HepG2 (cell line): Measurements from ENCODE around the gene SMIM24. TPM values are rescaled to one million over a fixed set of nuclear protein-coding genes. Genes with fewer than 3 reads are reported as not detected.

Source experiments
- AKAP8 ChIP-seq: sonication (generic); formaldehyde crosslinking; IDR thresholded peaks from 2 replicates; pipeline ENCODE4 v1.5.1; 2020; ENCODE audit warnings: mild to moderate bottlenecking, missing genetic modification reagents
- CBX2 ChIP-seq, 2 experiments: fragments of 200-600 bp in 1 of 2; sonication (generic); formaldehyde crosslinking in 1 of 2; IDR thresholded peaks; 2 replicates each; pipeline versions ENCODE4 v1.7.0 to v1.8.1; 2018 to 2022; ENCODE audit warnings: low read depth in 2 of 2, low read length in 1 of 2, mild to moderate bottlenecking in 1 of 2, missing genetic modification reagents in 1 of 2
- ELF1 ChIP-seq: sonication (generic); formaldehyde crosslinking; IDR thresholded peaks from 2 replicates; pipeline ENCODE4 v1.4.0; 2020; ENCODE audit warnings: missing genetic modification reagents
- ETS1 ChIP-seq: sonication (generic); formaldehyde crosslinking; IDR thresholded peaks from 2 replicates; pipeline ENCODE4 v1.4.0; 2020; ENCODE audit warnings: missing genetic modification reagents
- FOXC1 ChIP-seq: sonication (generic); formaldehyde crosslinking; IDR thresholded peaks from 2 replicates; pipeline ENCODE4 v1.8.0; 2022; ENCODE audit warnings: mild to moderate bottlenecking, missing genetic modification reagents, borderline replicate concordance
- GLI4 ChIP-seq: sonication (generic); formaldehyde crosslinking; IDR thresholded peaks from 2 replicates; pipeline ENCODE4 v1.5.1; 2020; ENCODE audit warnings: missing genetic modification reagents, mild to moderate bottlenecking, moderate library complexity, borderline replicate concordance
- HDAC1 ChIP-seq: sonication (generic); formaldehyde crosslinking; IDR thresholded peaks from 2 replicates; pipeline ENCODE4 v1.5.1; 2020; ENCODE audit warnings: mild to moderate bottlenecking, missing genetic modification reagents
- HES4 ChIP-seq: sonication (generic); formaldehyde crosslinking; IDR thresholded peaks from 2 replicates; pipeline ENCODE4 v1.9.0; 2021; ENCODE audit warnings: mild to moderate bottlenecking, missing genetic modification reagents, borderline replicate concordance
- HNRNPL ChIP-seq: fragments of 200-400 bp; formaldehyde crosslinking; IDR thresholded peaks from 2 replicates; pipeline ENCODE4 v1.6.1; 2017; ENCODE audit warnings: mild to moderate bottlenecking, low read depth, low read length
- HNRNPUL1 ChIP-seq: fragments of 200-400 bp; formaldehyde crosslinking; IDR thresholded peaks from 2 replicates; pipeline ENCODE4 v1.6.1; 2017; ENCODE audit warnings: low read depth, mild to moderate bottlenecking, low read length, moderate library complexity
- HOXA3 ChIP-seq: sonication (generic); formaldehyde crosslinking; IDR thresholded peaks from 2 replicates; pipeline ENCODE4 v1.5.0; 2020; ENCODE audit warnings: missing genetic modification reagents
- JDP2 ChIP-seq: sonication (generic); formaldehyde crosslinking; IDR thresholded peaks from 2 replicates; pipeline ENCODE4 v1.8.1; 2022; ENCODE audit warnings: missing genetic modification reagents, borderline replicate concordance
- KLF11 ChIP-seq: IDR thresholded peaks from 2 replicates; pipeline ENCODE4 v1.6.1; 2016; ENCODE audit warnings: missing compliant biosample characterization
- MAX ChIP-seq: IDR thresholded peaks from 2 replicates; pipeline ENCODE4 v1.6.1; 2012; ENCODE audit warnings: inconsistent platforms
- NR2F1 ChIP-seq, 2 experiments: fragments of 450-650 bp in 1 of 2; formaldehyde crosslinking in 1 of 2; IDR thresholded peaks; 2 replicates each; pipeline versions ENCODE4 v1.5.0 to v1.6.1; 2016 to 2020; ENCODE audit warnings: mild to moderate bottlenecking in 1 of 2, missing compliant biosample characterization in 1 of 2, missing genetic modification reagents in 1 of 2, moderate library complexity in 1 of 2
- POLR2AphosphoS5 ChIP-seq: IDR thresholded peaks from 2 replicates; pipeline ENCODE4 v1.6.1; 2012; ENCODE audit warnings: low read depth, low read length
- RBM22 ChIP-seq: fragments of 200-400 bp; formaldehyde crosslinking; optimal IDR thresholded peaks from 2 replicates; pipeline ENCODE3; 2017; ENCODE audit warnings: mild to moderate bottlenecking, low read length, moderate library complexity
- SIX1 ChIP-seq: sonication (generic); formaldehyde crosslinking; IDR thresholded peaks from 2 replicates; pipeline ENCODE4 v1.4.0; 2020; ENCODE audit warnings: missing genetic modification reagents, borderline replicate concordance
- THAP7 ChIP-seq: sonication (generic); formaldehyde crosslinking; IDR thresholded peaks from 2 replicates; pipeline ENCODE4 v1.8.1; 2023; ENCODE audit warnings: mild to moderate bottlenecking, missing genetic modification reagents
- TRIM22 ChIP-seq: fragments of 450-650 bp; IDR thresholded peaks from 2 replicates; pipeline ENCODE4 v1.6.1; 2017
- ZBTB7B ChIP-seq: sonication (generic); formaldehyde crosslinking; IDR thresholded peaks from 2 replicates; pipeline ENCODE4 v1.4.0; 2020; ENCODE audit warnings: missing genetic modification reagents
- ZNF354B ChIP-seq: sonication (generic); formaldehyde crosslinking; IDR thresholded peaks from 2 replicates; pipeline ENCODE4 v1.8.0; 2022; ENCODE audit warnings: mild to moderate bottlenecking, missing genetic modification reagents
- ZNF547 ChIP-seq: sonication (generic); formaldehyde crosslinking; IDR thresholded peaks from 2 replicates; pipeline ENCODE4 v1.5.1; 2020; ENCODE audit warnings: mild to moderate bottlenecking, missing genetic modification reagents
- ZNF580 ChIP-seq: IDR thresholded peaks from 2 replicates; pipeline ENCODE4 v1.6.1; 2016; ENCODE audit warnings: low read depth, borderline replicate concordance
- ZNF841 ChIP-seq: sonication (generic); formaldehyde crosslinking; IDR thresholded peaks from 2 replicates; pipeline ENCODE4 v1.8.1; 2023; ENCODE audit warnings: missing genetic modification reagents, borderline replicate concordance
- ZNF883 ChIP-seq: sonication (generic); formaldehyde crosslinking; IDR thresholded peaks from 2 replicates; pipeline ENCODE4 v1.5.1; 2020; ENCODE audit warnings: mild to moderate bottlenecking, missing genetic modification reagents; ENCODE audit errors: not compliant biosample characterization
- ZSCAN21 ChIP-seq: sonication (generic); formaldehyde crosslinking; IDR thresholded peaks from 2 replicates; pipeline ENCODE4 v1.8.0; 2022; ENCODE audit warnings: mild to moderate bottlenecking, missing genetic modification reagents, moderate library complexity, borderline replicate concordance
- polyA plus RNA-seq, 8 experiments: library from polyadenylated mRNA; depleted of rRNA in 3 of 8; stranded (reverse) in 7 of 8; unstranded in 1 of 8; fragments of >200 nt; fragmentation: Illumina TruSeq in 4 of 8; extraction: Trizol in 4 of 8; gene quantifications; 2 replicates each; pipeline versions ENCODE4 v1.2.1 to v1.2.3, GENCODE V29; 2011 to 2016; ENCODE audit warnings: low read depth in 4 of 8, missing spikeins in 1 of 8, mixed read lengths in 1 of 8; ENCODE audit not compliant: insufficient read depth in 1 of 8
- total RNA-seq, 5 experiments: library from RNA; depleted of rRNA; stranded (reverse); fragments of >200 nt; fragmentation: Illumina TruSeq; extraction: Trizol; gene quantifications; 2 replicates each; pipeline ENCODE4 v1.2.3, GENCODE V29; 2016; ENCODE audit warnings: low read depth in 1 of 5

The SMIM24 gene
- total and polyA plus RNA-seq, 2 of the 13 experiments (the other 11 are each of a cell fraction or from before 2014, with no cell fraction given): 11.2 to 70.6 TPM

- TF ChIP-seq THAP7: peak; percentile 63; the same call in 1 of the 2 replicates
- peak; percentile 80 for TF ChIP-seq ZSCAN21 (CRISPR knock-in tag)
- no peak for TF ChIP-seq CBX2 (IDR thresholded peaks at IDR 0.05; ENCODE audit: low read depth, low read length)
- no peak for TF ChIP-seq CBX2 (CRISPR knock-in tag; IDR thresholded peaks at IDR 0.05; ENCODE audit: low read depth)
- TF ChIP-seq HES4 (CRISPR knock-in tag): no peak; the same call in 1 of the 2 replicates
- no peak for TF ChIP-seq KLF11 (CRISPR knock-in tag)
- no peak; the same call in 1 of the 2 replicates for TF ChIP-seq JDP2 (CRISPR knock-in tag)
- peak; percentile 92 for TF ChIP-seq HDAC1
- TF ChIP-seq ELF1: peak; percentile 96
- TF ChIP-seq ZNF547 (CRISPR knock-in tag): peak; percentile 60
- no peak for TF ChIP-seq ZNF354B (CRISPR knock-in tag)
- TF ChIP-seq AKAP8 (CRISPR knock-in tag): no peak
- peak; percentile 82 for TF ChIP-seq RBM22
- TF ChIP-seq NR2F1 (CRISPR knock-in tag; IDR thresholded peaks at IDR 0.05): no peak
- peak; percentile 65; the same call in 1 of the 2 replicates for TF ChIP-seq ZNF580 (CRISPR knock-in tag)
- peak; percentile 64 for TF ChIP-seq ZNF883 (CRISPR knock-in tag)
- no peak for TF ChIP-seq HNRNPUL1
- TF ChIP-seq ETS1 (CRISPR knock-in tag): no peak
- peak; percentile 41 for TF ChIP-seq POLR2AphosphoS5
- TF ChIP-seq ZBTB7B: no peak
- TF ChIP-seq TRIM22: no peak
- no peak for TF ChIP-seq GLI4 (CRISPR knock-in tag)
- peak; percentile 81 for TF ChIP-seq MAX
- no peak for TF ChIP-seq SIX1 (CRISPR knock-in tag)
- 0 out of 2 replicates have a peak, but pooled peaks have one; percentile 22 for TF ChIP-seq FOXC1
- peak; percentile 92 for TF ChIP-seq HOXA3 (CRISPR knock-in tag)
- TF ChIP-seq ZNF841 (CRISPR knock-in tag): no peak
- TF ChIP-seq HNRNPL: no peak
Observed at GRCh38 chr19:3505598-3506383, 25.5 kb upstream of the SMIM24 start, which contains the start of gene FZR1 (continued).
